GM21717 (cell line): ENCODE measurements around the gene TADA2B.
"Not testable (repeated sequence)": the region's sequence is repeated elsewhere in the genome, so short reads cannot be mapped to it uniquely, and the experiment has no call there.

Experiments used
- ATAC-seq: cut with Tn5 transposase; IDR thresholded peaks from one replicate; pipeline ENCODE4 v1.9.1; 2021; ENCODE audit warnings: mild to moderate bottlenecking, moderate library complexity; ENCODE audit not compliant: unreplicated experiment

The TADA2B gene

GRCh38 chr4:7076696-7077082 is 33.5 kb downstream of the TADA2B start:
- ATAC-seq: no peak

- no peak for ATAC-seq
Observed at GRCh38 chr4:7077371-7077770, 34.2 kb downstream of the TADA2B start.

GRCh38 chr4:7078025-7078424 is 34.9 kb downstream of the TADA2B start:
- no peak for ATAC-seq

GRCh38 chr4:7079483-7079882 is 36.3 kb downstream of the TADA2B start:
- ATAC-seq: not testable (repeated sequence)

- ATAC-seq: not testable (repeated sequence)
Observed at GRCh38 chr4:7079909-7080308, 36.7 kb downstream of the TADA2B start.

GRCh38 chr4:7083597-7084563 is 40.7 kb downstream of the TADA2B start:
- no peak for ATAC-seq

GRCh38 chr4:7084564-7084961 is 41.4 kb downstream of the TADA2B start:
- ATAC-seq: not testable (repeated sequence)

GRCh38 chr4:7086384-7086783 is 43.2 kb downstream of the TADA2B start:
- ATAC-seq: no peak

GRCh38 chr4:7087036-7087435 is 43.9 kb downstream of the TADA2B start:
- ATAC-seq: no peak

GRCh38 chr4:7089213-7089986 is 46.2 kb downstream of the TADA2B start:
- ATAC-seq: no peak

- no peak for ATAC-seq
Observed at GRCh38 chr4:7092026-7092425, 48.9 kb downstream of the TADA2B start.

- no peak for ATAC-seq
Observed at GRCh38 chr4:7094916-7095315, 51.7 kb downstream of the TADA2B start.

GRCh38 chr4:7095611-7096155 is 52.5 kb downstream of the TADA2B start:
- ATAC-seq: no peak

- ATAC-seq: no peak
Observed at GRCh38 chr4:7096236-7096635, 53.1 kb downstream of the TADA2B start.

- peak; percentile 62 for ATAC-seq
Observed at GRCh38 chr4:7101692-7102515, 58.7 kb downstream of the TADA2B start.

- not testable (repeated sequence) for ATAC-seq
Observed at GRCh38 chr4:7102516-7102909, 59.3 kb downstream of the TADA2B start.

- ATAC-seq: peak; percentile 89
Observed at GRCh38 chr4:7103031-7103606, 59.9 kb downstream of the TADA2B start.

GRCh38 chr4:7103607-7104365 is 60.6 kb downstream of the TADA2B start:
- ATAC-seq: no peak

- ATAC-seq: no peak
Observed at GRCh38 chr4:7104366-7105031, 61.3 kb downstream of the TADA2B start.
